Esophagus squamous epithelium (tissue), 4 donors: ENCODE results near the gene TBL2.
"Not testable (repeated sequence)": the region's sequence is repeated elsewhere in the genome, so short reads cannot be mapped to it uniquely, and the experiment has no call there.

Experiments used
- CTCF ChIP-seq, 6 experiments: fragments of 450-650 bp in 4 of 6; fragments of 200-600 bp in 2 of 6; sonication (generic) in 2 of 6; IDR thresholded peaks; one replicate each; pipeline ENCODE4 v1.5.1; 2016 to 2019; ENCODE audit warnings: antibody characterized with exemption in 6 of 6, mild to moderate bottlenecking in 4 of 6, moderate library complexity in 4 of 6
- POLR2A ChIP-seq, 4 donors: fragments of 450-650 bp; IDR thresholded peaks; one replicate each; pipeline ENCODE4 v1.6.1; 2017; ENCODE audit warnings: antibody characterized with exemption in 4 of 4, mild to moderate bottlenecking in 4 of 4, moderate library complexity in 3 of 4

GRCh38 chr7:73550093-73550492, 28.3 kb downstream of the TBL2 start:
- TF ChIP-seq CTCF, POLR2A (IDR thresholded peaks at IDR 0.05): not testable (repeated sequence)
